Muscle of leg (tissue), 11 donors: Measurements from ENCODE around the gene PPP1R12B. TPM values are rescaled to one million over a fixed set of nuclear protein-coding genes. Genes with fewer than 3 reads are reported as not detected.
"Not testable (repeated sequence)": the region's sequence is repeated elsewhere in the genome, so short reads cannot be mapped to it uniquely, and the experiment has no call there.

Experiments
- DNase-seq: peaks from one replicate; pipeline ENCODE4 v3.0.0; 2013
- H3K27ac ChIP-seq: one replicate; pipeline ENCODE4 v1.5.1; 2013; ENCODE audit warnings: mild to moderate bottlenecking, low read length, control low read depth
- H3K27me3 ChIP-seq: one replicate; pipeline ENCODE4 v1.6.1; 2013; ENCODE audit warnings: low read length; ENCODE audit not compliant: control insufficient read depth, insufficient read depth
- H3K36me3 ChIP-seq: one replicate; pipeline ENCODE4 v1.6.1; 2013; ENCODE audit warnings: low read length; ENCODE audit not compliant: control insufficient read depth, insufficient read depth
- H3K4me1 ChIP-seq: one replicate; pipeline ENCODE4 v1.6.1; 2013; ENCODE audit warnings: low read length; ENCODE audit not compliant: control insufficient read depth, insufficient read depth
- H3K4me3 ChIP-seq: one replicate; pipeline ENCODE4 v1.5.1; 2013; ENCODE audit warnings: low read length, control low read depth
- H3K9me3 ChIP-seq: replicated peaks from 2 replicates; pipeline ENCODE4 v1.6.1; 2013; ENCODE audit warnings: low read depth, low read length; ENCODE audit not compliant: control insufficient read depth
- WGBS: methylation state at CpG from one replicate; pipeline ENCODE4 v1.1.5; 2013; ENCODE audit warnings: missing lambda C conversion rate; ENCODE audit not compliant: insufficient coverage; 5-methylcytosine and 5-hydroxymethylcytosine counted together
- polyA plus RNA-seq, 8 donors: library from polyadenylated mRNA; unstranded; fragments of 120-200 nt; gene quantifications; one replicate each; pipeline versions ENCODE4 v1.2.1 to v1.2.3, GENCODE V29; 2013; ENCODE audit warnings: inconsistent platforms in 1 of 8, low replicate concordance in 1 of 8; ENCODE audit not compliant: insufficient read length in 8 of 8, insufficient read depth in 1 of 8
- total RNA-seq: library from RNA; stranded (reverse); fragments of 120-200 nt; gene quantifications from one replicate; pipeline ENCODE4 v1.2.4, GENCODE V29; 2013

The PPP1R12B gene
- total and polyA plus RNA-seq, 9 donors: 49.8 to 81.8 (median 71.6) TPM

- Histone ChIP-seq H3K27me3 (no peaks in the 10 kb centered on the region), H3K9me3 (no peaks in the 10 kb centered on the region), H3K27ac (peak overlapping the region; percentile 21), H3K4me3 (no peak overlapping the region), H3K36me3 (no peaks in the 10 kb centered on the region), H3K4me1 (peaks cover 11% of the 10 kb centered on the region)
- DNase-seq: no peak
- 82% methylated on average over 1 of the region's 3 CpGs for WGBS
These were observed 114.0 kb downstream of the PPP1R12B start for GRCh38 chr1:202462342-202463076.

GRCh38 chr1:202464153-202464742, 115.7 kb downstream of the PPP1R12B start:
- H3K4me1 ChIP-seq: peaks cover 11% of the 10 kb centered on the region

GRCh38 chr1:202465644-202466270, 117.3 kb downstream of the PPP1R12B start:
- H3K27ac ChIP-seq, H3K4me3 ChIP-seq, H3K4me1 ChIP-seq: not testable (repeated sequence)

More at GRCh38 chr1:202464153-202464742, 115.7 kb downstream of the PPP1R12B start:
- DNase-seq: peak; percentile 63
- H3K36me3 ChIP-seq, H3K27me3 ChIP-seq, H3K9me3 ChIP-seq, H3K4me3 ChIP-seq, H3K27ac ChIP-seq: not testable (repeated sequence)
- no CpG with 5 or more reads among the region's 4 CpGs for WGBS

GRCh38 chr1:202466339-202466738, 117.8 kb downstream of the PPP1R12B start:
- not testable (repeated sequence) for H3K27ac ChIP-seq, H3K36me3 ChIP-seq, H3K27me3 ChIP-seq, H3K4me1 ChIP-seq, H3K9me3 ChIP-seq, H3K4me3 ChIP-seq, DNase-seq

More at GRCh38 chr1:202465644-202466270, 117.3 kb downstream of the PPP1R12B start:
- not testable (repeated sequence) for DNase-seq, H3K27me3 ChIP-seq, H3K36me3 ChIP-seq, H3K9me3 ChIP-seq
- WGBS: no CpG with 5 or more reads among the region's 3 CpGs

GRCh38 chr1:202467381-202467780, 118.9 kb downstream of the PPP1R12B start:
- H3K9me3 ChIP-seq, DNase-seq, H3K36me3 ChIP-seq, H3K27ac ChIP-seq, H3K4me3 ChIP-seq, H3K27me3 ChIP-seq, H3K4me1 ChIP-seq: not testable (repeated sequence)
- no CpG with 5 or more reads among the region's 3 CpGs for WGBS

- not testable (repeated sequence) for H3K4me1 ChIP-seq, H3K4me3 ChIP-seq, DNase-seq, H3K9me3 ChIP-seq, H3K36me3 ChIP-seq, H3K27me3 ChIP-seq, H3K27ac ChIP-seq
- WGBS: 100% methylated on average over 1 of the region's 3 CpGs
These were observed 120.2 kb downstream of the PPP1R12B start for GRCh38 chr1:202468695-202469094.

DNA sequence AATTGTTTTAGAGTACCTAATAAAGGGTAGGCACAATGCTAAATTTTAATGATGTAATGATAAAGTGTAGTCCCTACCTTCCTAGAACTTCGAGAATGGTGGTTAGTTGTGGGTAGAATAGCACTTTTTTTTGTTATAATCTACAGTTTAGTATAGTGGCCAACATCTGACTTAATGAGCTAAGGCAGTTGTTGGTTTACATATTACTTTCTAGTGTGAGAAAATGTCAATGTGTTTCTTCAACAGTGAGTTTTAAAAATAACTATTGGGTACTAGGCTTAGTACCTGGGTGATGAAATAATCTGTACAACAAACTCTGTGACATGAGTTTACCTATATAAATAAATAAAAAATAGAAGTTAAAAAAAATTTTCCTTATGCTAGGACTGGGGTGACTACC, 120.6 kb downstream of the PPP1R12B start:
- WGBS: no CpG with 5 or more reads among the region's 1 CpG
- not testable (repeated sequence) for H3K4me1 ChIP-seq, H3K36me3 ChIP-seq, H3K4me3 ChIP-seq, H3K9me3 ChIP-seq, DNase-seq, H3K27me3 ChIP-seq, H3K27ac ChIP-seq

DNA sequence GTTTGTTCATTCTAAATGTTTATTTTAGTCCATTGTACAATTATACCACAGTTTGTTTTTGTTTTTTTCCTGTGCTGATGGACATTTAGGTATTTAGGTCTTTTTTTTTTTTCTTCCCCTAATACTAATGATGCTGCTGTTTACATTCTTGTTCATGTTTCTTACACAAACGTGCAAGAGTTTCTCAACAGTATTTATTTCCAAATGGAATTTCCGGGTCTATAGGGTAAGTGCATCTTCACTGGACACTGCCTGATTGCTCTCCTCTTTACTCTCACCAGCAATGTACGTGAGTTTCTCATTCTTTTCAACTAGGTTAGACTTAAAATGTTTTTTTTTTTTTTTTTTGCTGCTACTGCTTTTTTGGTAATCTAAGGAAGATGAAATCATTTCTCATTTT, 122.7 kb downstream of the PPP1R12B start:
- Histone ChIP-seq H3K4me1 (peaks cover 2% of the 10 kb centered on the region), H3K27me3 (no peaks in the 10 kb centered on the region), H3K9me3 (no peaks in the 10 kb centered on the region), H3K4me3 (no peak overlapping the region), H3K27ac (no peak overlapping the region), H3K36me3 (no peaks in the 10 kb centered on the region)
- no peak for DNase-seq
- WGBS: no CpG with 5 or more reads among the region's 3 CpGs

GRCh38 chr1:202472347-202473124, 124.0 kb downstream of the PPP1R12B start:
- not testable (repeated sequence) for H3K4me1 ChIP-seq, H3K4me3 ChIP-seq, H3K9me3 ChIP-seq, H3K36me3 ChIP-seq, H3K27me3 ChIP-seq, DNase-seq
- H3K27ac ChIP-seq: peak overlapping the region; percentile 13
- no CpG with 5 or more reads among the region's 2 CpGs for WGBS
